Stomach smooth muscle (tissue), 2 donors: ENCODE results near the gene TACR3.
"Not testable (repeated sequence)": the region's sequence is repeated elsewhere in the genome, so short reads cannot be mapped to it uniquely, and the experiment has no call there.

Experiments
- H3K27ac ChIP-seq: one replicate; pipeline ENCODE4 v1.7.0; 2013; ENCODE audit warnings: mild to moderate bottlenecking, low read length, inconsistent platforms
- H3K27me3 ChIP-seq, 2 donors: one replicate each; pipeline ENCODE4 v1.7.0; 2013; ENCODE audit warnings: low read length in 2 of 2; ENCODE audit not compliant: insufficient read depth in 2 of 2, control insufficient read depth in 1 of 2
- H3K36me3 ChIP-seq, 2 donors: one replicate each; pipeline ENCODE4 v1.7.0; 2013; ENCODE audit warnings: low read length in 2 of 2; ENCODE audit not compliant: control insufficient read depth in 2 of 2, insufficient read depth in 2 of 2
- H3K4me1 ChIP-seq: one replicate; pipeline ENCODE4 v1.7.0; 2013; ENCODE audit warnings: low read length; ENCODE audit not compliant: control insufficient read depth, insufficient read depth
- H3K4me3 ChIP-seq, 2 donors: one replicate each; pipeline ENCODE4 v1.7.0; 2013; ENCODE audit warnings: low read length in 2 of 2
- H3K9ac ChIP-seq, 2 donors: one replicate each; pipeline ENCODE4 v1.7.0; 2013; ENCODE audit warnings: low read length in 2 of 2, mild to moderate bottlenecking in 1 of 2
- H3K9me3 ChIP-seq, 2 donors: one replicate each; pipeline ENCODE4 v1.7.0; 2013; ENCODE audit warnings: low read length in 2 of 2; ENCODE audit not compliant: control insufficient read depth in 2 of 2
- donor health status: healthy.
- donor health status: Pancreatic carcinoma.

TACR3 gene

DNA sequence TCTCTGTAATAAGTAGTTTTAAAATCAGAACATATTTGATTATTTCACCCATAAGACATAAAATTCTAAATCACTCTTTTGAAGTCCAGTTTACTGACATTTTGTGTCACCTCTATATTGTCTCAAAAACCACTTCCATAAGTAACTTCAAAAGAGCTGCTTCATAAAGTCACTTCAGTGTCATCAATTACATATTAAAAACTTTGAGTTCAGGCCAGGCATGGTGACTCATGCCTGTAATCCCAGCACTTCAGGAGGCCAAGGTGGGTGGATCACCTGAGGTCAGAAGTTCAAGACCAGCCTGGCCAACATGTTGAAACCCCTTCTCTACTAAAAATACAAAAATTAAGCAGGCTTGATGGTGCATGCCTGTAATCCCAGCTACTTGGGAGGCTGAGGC, 53.0 kb downstream of the TACR3 start:
- H3K4me3 ChIP-seq, H3K27ac ChIP-seq, H3K9me3 ChIP-seq, H3K27me3 ChIP-seq, H3K4me1 ChIP-seq, H3K36me3 ChIP-seq, H3K9ac ChIP-seq: not testable (repeated sequence)

DNA sequence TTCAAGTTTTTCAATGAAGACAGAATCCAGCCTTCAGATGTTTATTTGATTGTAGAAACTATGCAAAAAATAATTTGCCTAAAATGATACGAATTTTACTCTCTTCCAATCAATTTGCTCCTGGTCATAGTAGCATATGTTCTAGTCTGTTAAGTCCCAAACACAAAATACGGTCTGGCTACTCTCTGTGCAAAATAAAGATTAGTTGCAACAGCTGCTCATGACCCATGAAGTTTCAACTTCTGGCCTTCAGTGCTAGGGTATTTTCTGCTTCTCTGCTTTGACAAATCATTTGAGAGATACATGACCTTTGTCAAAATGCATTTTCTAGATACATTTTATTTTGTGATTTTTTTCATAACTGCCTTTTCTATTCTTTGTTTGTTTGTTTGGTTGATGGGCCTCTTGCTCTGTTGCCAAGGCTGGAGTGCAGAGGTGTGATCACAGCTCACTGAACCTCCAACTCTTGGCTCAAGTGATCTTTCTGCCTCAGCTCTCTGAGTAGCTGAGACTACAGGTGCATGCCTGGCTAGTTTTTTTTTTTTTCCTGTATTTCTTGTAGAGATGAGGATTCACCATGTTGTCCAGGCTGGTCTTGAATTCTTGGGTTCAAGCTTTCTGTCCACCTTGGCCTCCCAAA, 55.2 kb downstream of the TACR3 start:
- Histone ChIP-seq H3K27ac (no peak overlapping the region), H3K27me3 (no peaks in the 10 kb centered on the region), H3K4me3 (no peak overlapping the region)

DNA sequence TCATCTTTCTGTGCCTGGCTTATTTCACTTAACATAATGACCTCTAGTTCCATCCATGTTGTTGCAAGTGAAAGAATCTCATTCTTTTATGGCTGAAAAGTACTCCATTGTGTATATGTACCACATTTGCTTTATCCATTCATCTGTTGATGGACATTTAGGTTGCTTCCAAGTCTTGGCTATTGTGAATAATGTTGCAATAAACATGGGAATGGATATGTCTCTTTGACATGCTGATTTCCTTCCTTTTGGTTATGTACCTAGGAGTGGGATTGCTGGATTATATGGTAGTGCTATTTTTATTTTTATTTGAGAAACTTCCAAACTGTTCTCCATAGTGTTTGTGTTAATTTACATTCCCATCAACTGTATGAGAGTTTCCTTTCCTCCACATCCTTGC, 71.2 kb downstream of the TACR3 start:
- Histone ChIP-seq H3K36me3 (no peaks in the 10 kb centered on the region), H3K4me1 (no peaks in the 10 kb centered on the region), H3K4me3 (no peak overlapping the region), H3K9me3 (no peaks in the 10 kb centered on the region), H3K27ac (no peak overlapping the region), H3K27me3 (no peaks in the 10 kb centered on the region), H3K9ac (no peak overlapping the region)

More for the DNA sequence above, 55.2 kb downstream of the TACR3 start:
- H3K4me1 ChIP-seq: no peaks in the 10 kb centered on the region
- no peaks in the 10 kb centered on the region for H3K9me3 ChIP-seq
- no peak overlapping the region for H3K9ac ChIP-seq
- H3K36me3 ChIP-seq: no peaks in the 10 kb centered on the region

DNA sequence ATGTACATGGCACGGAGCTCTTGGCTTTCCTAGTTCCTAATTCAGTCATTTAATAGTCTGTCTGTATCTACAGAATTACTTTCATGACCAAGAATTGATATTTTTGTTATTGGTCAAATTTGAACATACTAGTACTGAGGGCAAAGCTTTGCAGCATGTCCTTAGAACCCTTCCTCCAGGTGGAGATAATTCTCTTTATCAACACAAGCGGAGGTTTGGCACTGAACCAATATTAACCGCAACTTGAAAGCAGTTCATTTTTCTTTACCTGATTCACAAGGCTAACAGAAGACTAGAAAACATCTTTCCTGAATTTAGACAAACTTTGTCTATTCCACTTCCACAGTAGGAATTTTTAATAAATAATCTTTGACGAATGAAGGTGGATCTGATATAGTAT, 73.8 kb downstream of the TACR3 start:
- no peaks in the 10 kb centered on the region for H3K4me1 ChIP-seq

DNA sequence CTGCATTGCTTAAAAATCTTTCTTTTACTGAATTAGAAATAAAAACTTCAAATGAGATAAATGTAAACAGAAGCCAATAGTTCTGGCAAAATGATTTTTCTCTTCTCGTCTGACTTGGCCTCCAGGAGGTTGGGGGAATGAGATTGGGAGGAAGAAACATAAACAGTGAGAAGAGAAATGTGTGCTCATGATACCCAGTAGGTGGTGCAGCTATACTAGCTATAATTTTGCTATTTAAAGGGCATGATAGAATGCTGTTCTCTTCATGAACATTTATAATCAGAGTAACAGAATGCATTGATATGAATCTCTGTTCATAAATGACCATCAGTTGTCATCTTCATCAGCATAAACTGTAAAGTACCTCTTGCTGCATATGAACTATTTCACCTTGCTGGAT, 85.5 kb downstream of the TACR3 start:
- Histone ChIP-seq H3K27ac (no peak overlapping the region), H3K27me3 (no peaks in the 10 kb centered on the region), H3K4me1 (no peaks in the 10 kb centered on the region), H3K36me3 (no peaks in the 10 kb centered on the region), H3K9me3 (no peaks in the 10 kb centered on the region), H3K4me3 (no peak overlapping the region), H3K9ac (no peak overlapping the region)

More for the DNA sequence above, 73.8 kb downstream of the TACR3 start:
- H3K4me3 ChIP-seq: no peak overlapping the region
- no peaks in the 10 kb centered on the region for H3K9me3 ChIP-seq
- no peaks in the 10 kb centered on the region for H3K27me3 ChIP-seq
- no peaks in the 10 kb centered on the region for H3K36me3 ChIP-seq
- H3K9ac ChIP-seq: no peak overlapping the region
- no peak overlapping the region for H3K27ac ChIP-seq

DNA sequence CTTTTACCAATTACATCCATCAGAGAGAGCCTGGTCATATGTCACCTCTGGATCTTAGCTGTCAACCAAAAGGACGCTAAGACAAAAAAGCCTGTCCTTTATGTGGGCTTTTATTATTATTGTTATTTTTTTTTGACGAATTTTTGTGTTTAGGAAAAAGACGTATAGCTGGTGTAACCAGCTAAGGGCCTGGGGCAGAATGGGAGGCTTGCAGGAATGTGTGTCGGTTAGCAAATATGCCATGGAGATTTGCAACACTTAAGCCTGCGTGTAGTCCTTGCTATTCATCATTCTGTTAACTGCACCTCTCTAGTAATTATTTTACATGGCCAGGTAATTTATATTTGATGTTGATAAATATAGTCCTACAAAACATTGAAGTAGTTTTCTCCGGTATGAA, 93.5 kb downstream of the TACR3 start:
- Histone ChIP-seq H3K27me3 (no peaks in the 10 kb centered on the region), H3K36me3 (no peaks in the 10 kb centered on the region), H3K4me1 (no peaks in the 10 kb centered on the region), H3K4me3 (no peak overlapping the region), H3K9ac (no peak overlapping the region), H3K9me3 (no peaks in the 10 kb centered on the region), H3K27ac (no peak overlapping the region)

DNA sequence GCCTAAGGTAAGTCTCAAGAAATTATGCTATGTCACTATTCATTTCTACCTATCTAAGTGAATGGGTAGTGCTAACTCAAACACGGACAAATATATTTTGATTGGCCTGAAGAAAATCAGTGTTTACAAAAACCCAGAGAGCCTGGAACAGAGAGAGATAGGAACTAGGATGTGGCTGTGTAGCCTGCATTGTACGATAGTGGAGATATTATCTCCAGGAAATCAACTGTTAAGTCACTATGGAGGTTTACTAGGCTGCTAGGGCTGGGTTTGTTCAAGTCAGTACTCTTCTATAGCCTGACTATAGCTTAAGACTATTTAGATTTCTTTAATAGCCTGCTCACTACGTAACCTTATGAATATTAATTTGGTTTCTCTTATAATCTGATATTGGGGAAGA, 127.9 kb downstream of the TACR3 start:
- H3K9me3 ChIP-seq: no peaks in the 10 kb centered on the region
- no peak overlapping the region for H3K4me3 ChIP-seq
- no peak overlapping the region for H3K9ac ChIP-seq
- H3K27me3 ChIP-seq: no peaks in the 10 kb centered on the region
- H3K36me3 ChIP-seq: no peaks in the 10 kb centered on the region
- no peaks in the 10 kb centered on the region for H3K4me1 ChIP-seq
- no peak overlapping the region for H3K27ac ChIP-seq

DNA sequence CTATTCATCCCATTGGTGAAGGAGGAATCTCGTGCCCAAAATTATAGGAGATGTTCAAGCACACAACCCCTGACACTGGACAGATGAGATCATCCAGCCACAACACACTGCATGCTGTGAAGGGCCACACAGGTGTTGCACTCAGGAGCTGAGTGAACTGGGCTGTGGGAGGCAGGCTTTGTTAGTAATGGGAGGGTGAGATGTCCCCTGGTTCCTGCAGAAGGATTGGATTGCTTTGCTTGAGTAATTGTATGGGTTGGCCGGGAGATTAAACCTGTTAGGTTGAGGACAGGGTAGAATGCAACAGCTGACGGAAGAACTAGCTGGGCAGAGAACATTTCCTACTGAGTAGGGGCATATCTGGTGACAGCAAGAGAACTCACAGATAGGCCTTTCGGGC, 152.2 kb downstream of the TACR3 start:
- Histone ChIP-seq H3K4me1 (no peaks in the 10 kb centered on the region), H3K36me3 (no peaks in the 10 kb centered on the region)

DNA sequence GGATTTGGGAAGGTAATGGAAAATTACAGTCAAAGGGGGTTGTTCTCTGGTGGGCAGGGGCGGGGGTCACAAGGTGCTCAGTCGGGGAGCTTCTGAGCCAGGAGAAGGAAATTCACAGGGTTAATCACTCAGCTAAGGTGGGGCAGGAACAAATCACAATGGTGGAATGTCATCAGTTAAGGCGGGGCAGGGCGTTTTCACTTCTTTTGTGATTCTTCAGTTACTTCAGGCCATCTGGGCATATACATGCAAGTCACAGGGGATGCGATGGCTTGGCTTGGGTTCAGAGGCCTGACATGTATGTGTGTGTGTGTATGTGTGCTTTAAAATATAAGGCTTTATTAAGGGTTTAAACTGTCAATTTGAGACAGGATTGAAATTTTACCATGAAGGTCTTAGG, 160.6 kb downstream of the TACR3 start:
- H3K36me3 ChIP-seq, H3K27me3 ChIP-seq, H3K4me1 ChIP-seq, H3K9ac ChIP-seq, H3K4me3 ChIP-seq, H3K27ac ChIP-seq, H3K9me3 ChIP-seq: not testable (repeated sequence)

More for the DNA sequence above, 152.2 kb downstream of the TACR3 start:
- Histone ChIP-seq H3K27me3 (no peaks in the 10 kb centered on the region), H3K4me3 (no peak overlapping the region), H3K9ac (no peak overlapping the region), H3K27ac (no peak overlapping the region), H3K9me3 (no peaks in the 10 kb centered on the region)
